GM23338 (cell line): ENCODE data around the gene DHRS3. TPM values are rescaled to one million over a fixed set of nuclear protein-coding genes. Genes with fewer than 3 reads are reported as not detected.

Source experiments
- ATAC-seq: fragments of 200-7000 bp; cut with Tn5 transposase; 3 replicates; pipeline ENCODE4 v1.9.1; 2020
- DNase-seq: peaks from one replicate; pipeline ENCODE4 v3.0.0-alpha.2; 2015; ENCODE audit warnings: low spot score
- H2AFZ ChIP-seq: fragments of 200-600 bp; sonication (generic); 2 replicates; pipeline ENCODE4 v1.8.0; 2016; ENCODE audit warnings: antibody characterized with exemption, mild to moderate bottlenecking, moderate library complexity
- H3F3A ChIP-seq: fragments of 200-600 bp; sonication (generic); replicated peaks from 2 replicates; pipeline ENCODE4 v1.8.0; 2017; ENCODE audit warnings: antibody characterized with exemption, mixed run types, low read depth
- H3K27ac ChIP-seq: fragments of 200-600 bp; sonication (generic); 2 replicates; pipeline ENCODE4 v1.6.1; 2016; ENCODE audit warnings: low read depth
- H3K27me3 ChIP-seq: fragments of 200-600 bp; sonication (generic); 2 replicates; pipeline ENCODE4 v1.8.0; 2016; ENCODE audit warnings: mild to moderate bottlenecking, mixed run types, moderate library complexity; ENCODE audit not compliant: insufficient read depth
- H3K36me3 ChIP-seq: fragments of 200-600 bp; sonication (generic); 2 replicates; pipeline ENCODE4 v1.8.0; 2016; ENCODE audit warnings: mild to moderate bottlenecking; ENCODE audit not compliant: insufficient read depth
- H3K4me1 ChIP-seq: fragments of 200-600 bp; sonication (generic); 2 replicates; pipeline ENCODE4 v1.8.0; 2016; ENCODE audit warnings: mild to moderate bottlenecking, moderate library complexity; ENCODE audit not compliant: insufficient read depth
- H3K4me2 ChIP-seq: fragments of 200-600 bp; sonication (generic); 2 replicates; pipeline ENCODE4 v1.7.1; 2017; ENCODE audit warnings: mixed run types
- H3K4me3 ChIP-seq: fragments of 200-600 bp; sonication (generic); 2 replicates; pipeline ENCODE4 v1.6.1; 2016; ENCODE audit warnings: mixed run types
- H3K79me2 ChIP-seq: fragments of 200-600 bp; sonication (generic); replicated peaks from 2 replicates; pipeline ENCODE4 v1.8.0; 2017; ENCODE audit warnings: mild to moderate bottlenecking; ENCODE audit not compliant: insufficient read depth
- H3K9me2 ChIP-seq: fragments of 200-600 bp; sonication (generic); 2 replicates; pipeline ENCODE4 v1.8.0; 2017; ENCODE audit not compliant: insufficient read depth
- H4K20me1 ChIP-seq: fragments of 200-600 bp; sonication (generic); replicated peaks from 2 replicates; pipeline ENCODE4 v1.8.0; 2017; ENCODE audit warnings: mild to moderate bottlenecking; ENCODE audit not compliant: insufficient read depth
- H3K27ac Mint-ChIP-seq: 2 replicates; pipeline ENCODE4 v1.8.0; 2020; ENCODE audit warnings: inconsistent platforms, mild to moderate bottlenecking, moderate library complexity, mixed read lengths
- H3K27me3 Mint-ChIP-seq: 3 replicates; pipeline ENCODE4 v1.8.0; 2022; ENCODE audit warnings: low read depth, mild to moderate bottlenecking, moderate library complexity, mixed read lengths, inconsistent platforms; ENCODE audit not compliant: insufficient read depth, poor library complexity
- H3K36me3 Mint-ChIP-seq: 3 replicates; pipeline ENCODE4 v1.8.0; 2021; ENCODE audit warnings: low read depth, mild to moderate bottlenecking, inconsistent platforms, moderate library complexity, mixed read lengths
- H3K4me1 Mint-ChIP-seq: 3 replicates; pipeline ENCODE4 v1.8.0; 2020; ENCODE audit warnings: mild to moderate bottlenecking, inconsistent platforms, mixed read lengths
- H3K4me3 Mint-ChIP-seq: 3 replicates; pipeline ENCODE4 v1.8.0; 2021; ENCODE audit warnings: moderate library complexity, mild to moderate bottlenecking, inconsistent platforms, mixed read lengths
- H3K9me3 Mint-ChIP-seq: 3 replicates; pipeline ENCODE4 v1.8.0; 2020; ENCODE audit warnings: moderate library complexity, mild to moderate bottlenecking, inconsistent platforms, mixed read lengths
- CTCF ChIP-seq, 2 experiments: fragments of 200-600 bp in 1 of 2; sonication (generic) in 1 of 2; conservative IDR thresholded peaks; 2 replicates each; pipeline versions ENCODE4 v1.5.1 to v1.6.1; 2016 to 2017; ENCODE audit warnings: antibody characterized with exemption in 2 of 2, low read depth in 2 of 2, mild to moderate bottlenecking in 2 of 2, moderate library complexity in 1 of 2
- ETS1 ChIP-seq: IDR thresholded peaks from 2 replicates; pipeline ENCODE4 v1.6.1; 2016; ENCODE audit warnings: antibody characterized with exemption
- EZH2 ChIP-seq: fragments of 200-600 bp; sonication (generic); IDR thresholded peaks from one replicate; pipeline ENCODE4 v1.8.0; 2017; ENCODE audit warnings: antibody characterized with exemption, mild to moderate bottlenecking, low read depth; ENCODE audit not compliant: unreplicated experiment
- JUNB ChIP-seq: IDR thresholded peaks from one replicate; pipeline ENCODE4 v1.6.1; 2016; ENCODE audit warnings: antibody characterized with exemption; ENCODE audit not compliant: unreplicated experiment
- NANOG ChIP-seq: IDR thresholded peaks from 2 replicates; pipeline ENCODE4 v1.6.1; 2016; ENCODE audit warnings: antibody characterized with exemption, borderline replicate concordance
- POLR2AphosphoS5 ChIP-seq: IDR thresholded peaks from 2 replicates; pipeline ENCODE4 v1.6.1; 2016; ENCODE audit warnings: antibody characterized with exemption, low read depth
- REST ChIP-seq: IDR thresholded peaks from one replicate; pipeline ENCODE4 v1.6.1; 2018; ENCODE audit warnings: antibody characterized with exemption; ENCODE audit not compliant: unreplicated experiment
- STAT1 ChIP-seq: IDR thresholded peaks from one replicate; pipeline ENCODE4 v1.6.1; 2016; ENCODE audit warnings: antibody characterized with exemption; ENCODE audit not compliant: unreplicated experiment
- ZNF114 ChIP-seq: fragments of 250-450 bp; sonication (Bioruptor Pico); IDR thresholded peaks from 2 replicates; pipeline ENCODE4 v1.5.0; 2020; ENCODE audit warnings: mild to moderate bottlenecking, moderate library complexity
- ZNF331 ChIP-seq: fragments of 250-450 bp; sonication (Bioruptor Pico); IDR thresholded peaks from 2 replicates; pipeline ENCODE4 v1.5.0; 2020; ENCODE audit warnings: low read depth, mild to moderate bottlenecking, moderate library complexity
- polyA plus RNA-seq: library from polyadenylated mRNA; unstranded; fragments of >200 nt; fragmentation: Nextera tagmentation; extraction: Ambion mirVana; gene quantifications from 2 replicates; pipeline ENCODE4 v1.2.1, GENCODE V29; 2016
- total RNA-seq: library from RNA; depleted of rRNA; stranded (reverse); fragments of >200 nt; shearing (Covaris generic); gene quantifications from 2 replicates; pipeline ENCODE4 v1.2.3, GENCODE V29; 2014

DHRS3 gene
- total and polyA plus RNA-seq, 2 experiments from 2014 or later = 21.0 to 26.0 TPM

GRCh38 chr1:12654004-12654567 lies 36.1 kb upstream of the DHRS3 start (continued):
- no peak for TF ChIP-seq CTCF (conservative IDR thresholded peaks at IDR 0.05; ENCODE audit: low read depth in 2 of 2)
- no peak for TF ChIP-seq EZH2
- no peak for TF ChIP-seq ZNF331 (CRISPR knock-in tag)
- no peak for TF ChIP-seq ETS1
- TF ChIP-seq ZNF114 (CRISPR knock-in tag) = no peak

- Histone ChIP-seq H3K4me2 (no peak overlapping the region), H3K27me3 (no peaks in the 10 kb centered on the region), H3K27ac (no peak overlapping the region), H3K9me2 (peaks cover 5% of the 10 kb centered on the region; the same call in 1 of the 2 replicates), H3K4me1 (no peaks in the 10 kb centered on the region), H3K4me3 (no peak overlapping the region), H3F3A (no peaks in the 10 kb centered on the region), H3K79me2 (no peaks in the 10 kb centered on the region), H3K36me3 (no peaks in the 10 kb centered on the region), H2AFZ (no peak overlapping the region), H4K20me1 (no peaks in the 10 kb centered on the region)
- ATAC-seq (no peak), DNase-seq (no peak)
- H3K36me3 Mint-ChIP-seq = peaks cover 7% of the 10 kb centered on the region; the same call in 2 of the 3 replicates
- H3K27me3 Mint-ChIP-seq = peaks cover 6% of the 10 kb centered on the region
- H3K9me3 Mint-ChIP-seq = peaks cover 3% of the 10 kb centered on the region; the same call in 2 of the 3 replicates
- no peak overlapping the region for H3K4me3 Mint-ChIP-seq
- H3K4me1 Mint-ChIP-seq = no peaks in the 10 kb centered on the region
- H3K27ac Mint-ChIP-seq = no peak overlapping the region
- TF ChIP-seq NANOG = no peak
- no peak for TF ChIP-seq JUNB
- TF ChIP-seq STAT1 = no peak
- no peak for TF ChIP-seq EZH2
- no peak for TF ChIP-seq POLR2AphosphoS5
- TF ChIP-seq ETS1 = no peak
- TF ChIP-seq REST = no peak
- TF ChIP-seq CTCF (conservative IDR thresholded peaks at IDR 0.05; ENCODE audit: low read depth in 2 of 2) = no peak
Measured at GRCh38 chr1:12649971-12650421, 32.0 kb upstream of the DHRS3 start.
